Measurements from ENCODE around the gene RASSF4. TPM values are rescaled to one million over a fixed set of nuclear protein-coding genes. Genes with fewer than 3 reads are reported as not detected.

The RASSF4 gene
- total RNA-seq, 2 donors from 2014 or later, result 48.9 to 71.5 TPM

DNA sequence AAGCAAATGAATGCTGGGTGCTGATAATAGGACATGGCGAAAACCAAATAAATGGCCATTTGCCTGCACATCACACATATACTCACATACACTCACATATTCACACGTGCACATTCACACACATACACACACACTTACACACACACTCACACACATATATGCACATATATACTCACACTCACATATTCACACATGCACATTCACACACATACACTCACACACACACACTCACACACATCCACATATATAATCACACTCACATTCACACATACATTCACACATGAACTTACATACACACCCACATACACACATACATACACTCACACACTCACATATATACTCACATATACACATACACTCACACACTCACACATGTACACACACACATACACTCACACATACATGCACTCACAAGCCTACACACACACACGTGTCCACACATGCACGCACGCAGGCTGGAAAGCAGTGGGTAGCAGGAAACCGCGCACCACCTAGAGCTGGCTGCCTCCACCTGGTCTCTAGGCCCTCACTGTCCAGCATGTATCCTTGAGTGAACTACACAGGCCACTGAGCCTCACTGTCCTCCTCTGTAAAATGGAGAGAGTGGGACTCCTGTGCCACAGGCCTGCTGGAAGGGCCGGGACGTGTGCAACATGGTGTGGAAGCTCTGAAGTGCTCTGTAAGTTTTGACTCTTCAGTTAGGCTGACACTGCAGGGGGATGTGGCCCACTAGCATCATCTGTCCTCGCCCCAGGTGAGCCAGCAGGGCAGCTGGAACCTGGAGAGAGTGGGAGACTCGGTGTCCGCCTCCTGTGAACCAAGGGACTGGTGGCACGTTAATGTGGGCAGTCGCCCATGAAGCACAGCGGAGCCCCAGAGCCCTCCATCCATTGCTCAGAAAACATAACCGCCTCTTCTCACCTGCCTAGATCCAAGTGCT, 33.5 kb upstream of the RASSF4 start:
- DNase-seq (no peak), ATAC-seq (no peak)
- intact Hi-C loops (cut with DNase I), result no loop called here

DNA sequence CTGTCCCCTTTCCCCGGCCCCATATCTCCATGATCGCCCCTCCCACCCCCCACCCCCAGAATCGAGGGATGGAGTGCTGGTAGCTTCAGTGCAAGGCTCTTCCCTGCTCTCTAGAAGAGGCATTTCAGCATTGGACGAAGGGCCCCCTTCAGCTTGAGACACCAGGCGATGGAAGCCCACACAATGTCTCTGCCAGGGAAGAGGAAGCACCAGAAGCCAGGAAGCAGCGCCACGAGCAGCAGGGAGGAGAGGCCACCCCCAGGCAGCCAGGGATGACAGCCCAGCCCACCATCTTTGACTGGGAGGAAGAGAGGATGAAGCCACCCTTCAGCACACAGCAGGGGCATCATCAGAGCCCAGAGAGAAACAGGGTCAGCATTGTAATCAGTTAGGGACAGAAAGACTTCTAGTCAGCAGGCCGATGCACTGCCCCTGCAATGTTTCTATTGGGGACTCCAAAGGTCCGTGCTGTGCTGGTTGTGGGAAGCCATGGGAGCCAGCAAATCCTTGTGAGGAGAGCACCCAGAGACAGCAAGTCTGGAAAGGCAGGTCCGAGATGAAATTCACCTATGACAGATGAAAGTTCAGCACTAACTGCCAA, 32.8 kb upstream of the RASSF4 start:
- ATAC-seq, result no peak
- intact Hi-C loops (cut with DNase I), result no loop called here
- DNase-seq, result no peak

DNA sequence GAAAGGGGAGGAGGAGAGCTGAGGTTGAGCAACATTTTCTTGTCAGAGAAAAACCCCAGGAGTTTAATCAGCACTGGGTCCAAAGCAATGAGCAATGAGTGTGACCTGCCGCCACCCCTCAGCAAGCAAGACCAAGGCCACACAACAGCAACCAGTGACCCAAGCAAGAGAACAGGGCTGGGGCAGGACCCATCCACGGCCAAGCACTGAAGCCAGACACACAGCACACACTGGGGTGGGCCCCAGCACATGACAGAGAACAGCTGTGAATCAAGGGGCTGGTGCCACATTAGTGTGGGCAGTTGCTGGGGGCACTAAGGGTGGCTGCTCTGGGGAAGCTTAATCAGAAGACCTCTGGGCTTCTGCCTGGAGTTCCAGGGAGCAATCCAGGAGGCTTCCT, 32.2 kb upstream of the RASSF4 start:
- intact Hi-C loops (cut with DNase I), result no loop called here
- DNase-seq, result no peak
- peak; percentile 62 to 65 for ATAC-seq

DNA sequence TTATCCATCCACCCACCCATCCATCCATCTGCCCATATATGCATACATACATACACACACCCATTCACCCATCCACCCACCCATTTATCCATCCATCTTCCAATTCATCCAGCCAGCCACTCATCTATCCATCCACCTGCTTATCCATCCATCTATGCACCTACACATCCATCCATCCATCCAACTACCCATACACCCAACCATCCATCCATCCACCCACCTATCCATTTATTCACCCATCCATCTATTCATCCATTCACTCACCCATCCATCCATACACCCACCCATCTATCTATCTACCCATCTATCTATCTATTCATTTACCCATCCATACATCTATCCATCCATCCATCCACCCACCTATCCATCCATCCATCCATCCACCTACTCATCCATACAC, 31.1 kb upstream of the RASSF4 start:
- ATAC-seq (no peak), DNase-seq (no peak)
- intact Hi-C loops (cut with DNase I), result no loop called here

DNA sequence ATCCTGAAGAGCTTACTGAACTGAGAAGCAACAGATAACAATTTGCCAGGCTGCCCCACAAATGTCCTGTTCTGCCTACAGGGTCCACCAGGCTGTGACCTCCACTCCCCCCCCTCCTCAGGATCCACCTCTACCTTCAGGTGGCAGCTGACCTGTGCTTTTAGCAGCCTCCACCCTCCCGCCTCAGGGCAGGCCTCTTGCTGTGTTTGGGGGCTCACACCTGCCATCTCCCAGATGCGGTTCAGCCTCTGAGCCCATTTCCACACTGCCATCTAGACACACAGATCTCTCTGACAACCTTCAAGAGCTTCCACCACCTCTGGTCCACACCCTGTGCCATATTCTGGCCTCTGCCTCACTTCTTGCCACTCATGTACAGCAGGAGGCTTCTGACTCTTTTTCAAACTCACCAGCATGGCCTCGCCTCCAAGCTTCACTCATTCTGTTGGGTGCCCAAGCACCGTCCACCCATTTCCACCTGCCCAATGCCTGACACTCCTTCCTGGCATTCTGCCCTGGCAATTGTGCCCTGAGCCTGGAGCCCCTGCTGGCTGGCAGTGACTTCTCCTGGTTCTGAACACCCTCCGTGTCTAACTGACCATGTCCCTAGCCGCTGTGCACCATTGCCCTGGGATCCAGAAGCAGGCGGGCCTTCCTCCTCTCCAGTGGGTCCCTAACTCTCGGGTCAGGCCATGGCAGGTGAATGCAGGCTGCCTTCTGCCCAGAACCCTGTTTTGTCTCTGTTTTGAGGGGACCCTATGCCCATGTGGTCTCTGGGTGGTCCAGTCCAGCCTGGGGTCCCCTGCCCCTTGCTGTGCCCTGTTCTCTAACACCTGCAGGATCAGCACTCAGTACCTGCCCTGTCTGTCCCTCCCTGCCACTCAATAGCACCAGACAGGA, 30.0 kb upstream of the RASSF4 start:
- intact Hi-C loops (cut with DNase I), result loop anchor here in 1 of 2 donors (5.0 kb wide), 1 partner anchor 43 kb away; no protein-coding TSS in a partner anchor
- no peak for DNase-seq
- ATAC-seq, result no peak

DNA sequence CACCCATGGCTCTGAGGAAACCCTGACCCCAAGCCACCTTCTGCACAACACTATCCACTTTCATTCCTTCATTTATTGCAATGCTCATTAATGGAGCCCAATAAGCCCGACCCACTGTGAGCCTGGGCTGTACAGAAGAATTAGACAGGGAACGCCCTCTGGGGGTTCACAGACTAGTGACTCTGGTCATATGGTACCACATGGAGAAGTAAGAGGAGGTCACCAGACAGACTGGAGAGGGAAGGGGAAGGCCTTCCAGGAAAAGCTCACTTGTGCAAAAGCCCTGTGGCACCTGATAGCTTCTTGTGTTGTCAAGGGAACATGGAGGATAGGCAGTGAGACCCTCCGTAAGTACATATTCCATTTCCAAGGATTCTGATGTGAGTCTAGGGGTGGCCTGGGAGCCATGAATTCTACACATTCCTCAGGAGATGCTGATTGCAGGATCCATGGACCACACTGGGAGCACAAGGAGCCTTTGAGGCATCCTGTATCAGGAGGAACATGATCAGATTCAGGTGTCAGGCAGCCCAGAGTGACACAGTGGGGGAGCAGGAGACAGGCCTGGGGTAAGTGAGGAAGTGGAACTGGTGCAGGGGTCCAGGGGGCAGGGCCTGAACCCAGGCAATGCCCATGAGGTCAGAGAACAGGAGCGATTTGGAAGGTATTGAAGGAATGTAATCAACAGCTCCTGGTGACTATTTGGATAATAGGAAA, 28.5 kb upstream of the RASSF4 start:
- intact Hi-C loops (cut with DNase I), result loop anchor here in 1 of 2 donors (5.0 kb wide), 1 partner anchor 41 kb away; no protein-coding TSS in a partner anchor
- ATAC-seq, result no peak
- DNase-seq, result no peak

DNA sequence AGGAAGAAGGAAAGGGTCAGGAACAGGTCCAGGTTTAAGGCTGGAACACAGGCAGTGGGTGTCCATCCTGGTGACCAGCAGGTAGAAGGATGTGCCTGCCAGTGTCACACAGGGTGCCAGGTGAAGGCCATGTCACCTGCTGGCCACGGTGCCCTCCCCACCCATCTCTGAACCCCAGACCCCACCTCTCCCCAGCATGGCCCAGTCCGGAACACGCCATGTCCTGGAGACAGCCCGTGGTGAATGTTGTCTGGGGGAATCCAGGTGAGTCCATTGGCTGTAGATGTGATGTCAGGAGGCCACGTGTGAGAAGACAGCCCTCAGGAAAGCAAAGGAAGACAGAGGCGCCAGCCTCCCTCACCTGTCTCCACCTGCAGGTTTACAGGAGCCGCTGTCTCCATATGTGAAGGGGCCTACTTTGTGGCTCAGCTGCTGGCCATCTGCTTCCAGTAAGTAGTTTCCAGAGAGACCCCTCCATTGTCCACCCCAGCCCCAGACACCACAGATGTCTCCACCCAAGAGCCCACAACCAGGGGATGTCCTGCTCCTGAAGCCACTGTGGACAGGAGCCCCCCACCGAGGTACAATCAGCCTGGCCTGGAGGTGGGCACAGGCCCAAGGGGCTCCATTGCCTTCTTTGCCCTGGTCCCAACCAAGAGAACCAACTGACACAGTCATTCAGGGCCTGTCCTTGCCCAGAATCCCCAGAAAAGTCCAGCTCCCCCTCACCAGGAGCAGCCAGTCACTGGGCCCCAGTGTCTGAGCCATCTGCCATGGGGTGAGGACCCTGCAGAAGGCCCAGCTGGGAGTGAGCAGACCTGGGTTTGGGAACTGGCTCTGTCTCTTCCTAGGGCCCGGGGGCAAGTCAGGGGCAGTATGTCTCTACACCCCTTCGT, 27.7 kb upstream of the RASSF4 start:
- ATAC-seq (no peak), DNase-seq (no peak)
- intact Hi-C loops (cut with DNase I), result loop anchor here (1.0 to 5.0 kb wide), 2 partner anchors 40 to 42 kb away; no protein-coding TSS in a partner anchor

DNA sequence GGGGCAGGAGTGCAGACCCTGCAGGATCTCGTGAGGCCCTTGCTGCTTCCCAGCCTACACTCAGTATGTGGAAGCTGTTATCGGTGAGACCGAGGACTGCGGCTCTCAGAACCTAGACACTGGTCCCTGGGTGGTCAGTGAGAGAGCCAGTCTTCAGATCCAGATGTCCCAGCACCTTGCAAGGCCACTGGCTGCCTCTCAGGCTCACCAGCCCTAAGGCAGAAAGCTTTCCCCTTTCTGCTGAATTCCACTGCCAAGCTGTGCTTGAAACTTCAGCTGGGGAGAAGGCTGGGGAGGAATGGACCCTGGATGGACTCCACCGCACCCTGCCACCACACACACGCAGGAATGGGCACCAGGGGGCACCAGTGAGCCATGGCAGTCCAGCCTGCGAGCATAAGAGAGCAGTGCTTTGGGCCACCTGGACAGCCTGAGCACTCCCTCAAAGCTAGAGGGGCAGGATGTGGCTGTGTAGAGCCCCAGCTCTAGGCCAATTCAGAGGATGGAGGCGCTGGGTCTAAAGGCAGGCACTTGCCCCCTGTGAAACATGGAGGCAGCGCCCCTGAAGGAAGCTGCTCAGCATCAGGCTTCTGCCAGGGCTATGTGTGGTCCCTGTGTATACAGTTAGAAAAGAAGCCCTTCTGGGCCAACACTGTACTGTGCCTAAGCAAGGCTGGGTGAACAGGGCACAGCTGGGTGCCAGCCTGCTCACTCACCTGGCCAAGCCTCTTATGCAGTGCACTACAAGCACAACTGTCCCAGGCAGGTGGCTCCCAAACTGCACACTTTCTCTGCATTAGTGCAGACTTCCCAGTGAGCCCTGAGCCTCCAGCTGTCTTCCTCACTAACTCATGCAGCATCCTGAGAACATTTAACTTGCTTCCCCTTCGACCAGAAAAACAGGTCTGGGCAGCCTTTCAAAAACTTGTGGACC, 26.8 kb upstream of the RASSF4 start:
- peak; percentile 93 for DNase-seq
- ATAC-seq, result peak; percentile 87 to 92
- intact Hi-C loops (cut with DNase I), result loop anchor here (1.0 to 5.0 kb wide), 2 partner anchors 40 to 42 kb away; no protein-coding TSS in a partner anchor

DNA sequence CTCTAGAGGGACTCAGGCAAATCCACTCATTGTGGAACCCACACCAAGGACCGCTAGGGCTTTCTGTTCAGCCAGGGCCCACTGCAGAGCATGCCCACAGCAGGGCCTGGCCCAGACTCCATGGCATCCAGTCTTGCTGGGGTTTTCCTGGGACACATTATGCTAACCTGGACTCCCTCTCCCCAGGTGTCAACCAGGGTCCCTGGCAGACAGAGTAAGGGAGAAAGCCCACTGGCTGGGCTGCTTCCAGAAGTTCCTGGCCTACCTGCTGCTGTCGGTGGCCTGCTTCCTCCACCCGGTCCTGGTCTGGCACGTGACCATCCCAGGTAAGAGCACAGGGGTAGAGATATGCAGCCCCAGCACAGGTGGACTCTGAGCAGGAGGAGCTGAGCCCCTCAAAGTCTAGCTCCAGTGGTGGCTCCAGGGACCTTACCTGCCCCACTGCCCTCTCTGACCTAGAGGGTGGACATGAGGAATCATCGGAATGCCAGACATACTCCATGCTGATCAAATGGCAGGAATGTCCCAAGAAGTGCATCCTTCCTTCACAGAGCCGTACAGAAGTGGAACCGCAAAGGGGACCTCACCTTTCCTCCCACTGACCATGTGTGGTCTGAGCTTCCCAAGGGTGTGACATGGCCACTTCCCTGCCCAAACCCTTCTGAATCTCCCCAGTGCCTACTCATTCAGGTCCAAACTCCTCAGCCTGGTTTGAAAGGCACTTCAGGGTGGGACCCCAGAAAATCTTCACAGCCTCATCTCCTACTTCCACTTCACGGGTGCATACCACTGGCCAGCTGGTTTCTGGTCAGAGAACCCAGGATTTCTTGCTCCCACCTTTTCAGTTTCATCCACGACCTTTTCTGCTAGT, 25.9 kb upstream of the RASSF4 start:
- intact Hi-C loops (cut with DNase I), result loop anchor here in 1 of 2 donors (5.0 kb wide), 1 partner anchor 39 kb away; no protein-coding TSS in a partner anchor
- DNase-seq (no peak), ATAC-seq (no peak)

DNA sequence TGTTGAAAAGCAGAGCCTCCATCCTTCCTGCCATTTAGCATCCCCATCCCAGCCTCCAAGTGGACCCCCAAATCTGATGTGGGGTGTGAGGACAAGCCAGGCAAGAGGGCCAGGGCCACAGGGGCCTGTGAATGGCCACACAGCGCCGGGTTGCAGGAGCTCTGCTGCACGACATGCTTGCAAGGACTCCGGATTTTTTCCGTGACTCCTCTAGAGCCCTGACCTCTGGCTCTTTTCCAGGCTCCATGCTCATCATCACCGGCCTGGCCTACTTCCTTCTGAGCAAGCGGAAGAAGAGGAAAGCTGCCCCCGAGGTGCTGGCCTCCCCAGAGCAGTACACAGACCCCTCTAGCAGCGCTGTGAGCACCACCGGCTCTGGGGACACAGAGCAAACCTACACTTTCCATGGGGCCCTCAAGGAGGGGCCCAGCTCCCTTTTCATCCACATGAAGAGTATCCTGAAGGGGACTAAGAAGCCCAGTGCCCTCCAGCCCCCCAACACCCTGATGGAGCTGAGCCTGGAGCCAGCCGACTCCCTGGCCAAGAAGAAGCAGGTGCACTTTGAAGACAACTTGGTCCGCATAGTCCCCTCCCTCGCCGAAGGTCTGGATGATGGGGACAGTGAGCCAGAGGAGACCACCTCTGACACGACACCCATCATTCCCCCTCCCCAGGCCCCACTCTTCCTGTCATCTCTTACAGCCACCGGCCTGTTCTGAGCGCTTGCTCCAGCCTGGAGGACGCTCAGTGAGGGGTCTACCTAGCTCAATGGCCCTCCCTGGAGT, 25.0 kb upstream of the RASSF4 start:
- intact Hi-C loops (cut with DNase I), result loop anchor here in 1 of 2 donors (5.0 kb wide), 1 partner anchor 38 kb away; no protein-coding TSS in a partner anchor
- ATAC-seq (no peak), DNase-seq (peak; percentile 49)

DNA sequence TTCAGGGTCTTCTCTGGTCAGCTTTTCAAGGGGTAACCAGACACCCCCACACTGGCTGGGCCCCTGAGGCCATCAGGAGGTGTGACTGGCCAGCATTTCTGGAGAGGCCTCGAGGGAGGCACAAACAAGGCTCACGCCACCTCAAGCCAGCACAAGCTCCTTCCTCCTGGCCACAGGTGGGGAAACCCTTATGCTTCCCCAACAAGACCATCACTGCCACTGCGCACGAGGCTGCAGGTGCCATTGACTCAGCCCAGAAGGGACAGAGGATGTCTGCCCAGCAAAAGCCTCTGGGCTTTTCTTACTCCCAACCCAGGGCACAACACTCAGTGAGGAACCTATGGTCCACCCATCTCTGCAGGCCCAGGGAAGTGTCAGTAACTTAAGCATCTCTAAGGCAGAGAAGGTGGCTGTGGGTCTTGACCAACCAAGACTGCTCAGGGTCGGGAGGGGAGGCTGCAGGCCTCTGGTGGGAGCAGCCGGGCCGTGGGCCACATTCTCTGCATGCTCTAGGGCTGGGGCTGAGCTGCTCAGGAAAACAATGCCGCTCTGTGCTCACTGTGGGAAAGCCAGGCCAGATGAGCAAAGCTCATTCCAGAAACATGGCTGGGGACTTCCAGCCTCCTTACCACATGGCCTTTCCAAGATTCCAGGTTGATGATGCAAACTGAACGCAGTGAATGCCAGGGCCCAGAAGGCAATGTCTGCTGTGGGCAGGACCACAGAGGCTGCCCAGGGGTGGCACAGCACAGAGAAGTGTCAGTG, 24.2 kb upstream of the RASSF4 start:
- ATAC-seq, result peak; percentile 74 to 81
- intact Hi-C loops (cut with DNase I), result no loop called here
- peak; percentile 64 for DNase-seq

DNA sequence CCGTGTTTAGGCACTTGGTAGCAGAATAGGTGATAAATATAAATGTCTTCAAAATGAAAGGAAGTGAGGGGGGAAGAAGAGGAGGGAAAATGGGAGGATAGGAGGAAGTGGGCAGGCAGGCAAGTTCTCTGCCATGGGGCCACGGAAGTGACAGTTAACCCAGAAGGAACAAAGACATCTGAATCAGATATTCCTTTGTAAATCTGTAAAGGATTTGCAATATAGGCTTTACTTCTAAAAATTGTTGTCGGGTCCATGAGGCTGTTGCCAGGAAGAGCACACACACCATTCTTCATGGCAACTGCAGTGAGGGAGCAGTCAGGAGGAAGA, 23.7 kb upstream of the RASSF4 start:
- intact Hi-C loops (cut with DNase I), result no loop called here
- DNase-seq (no peak), ATAC-seq (no peak)

DNA sequence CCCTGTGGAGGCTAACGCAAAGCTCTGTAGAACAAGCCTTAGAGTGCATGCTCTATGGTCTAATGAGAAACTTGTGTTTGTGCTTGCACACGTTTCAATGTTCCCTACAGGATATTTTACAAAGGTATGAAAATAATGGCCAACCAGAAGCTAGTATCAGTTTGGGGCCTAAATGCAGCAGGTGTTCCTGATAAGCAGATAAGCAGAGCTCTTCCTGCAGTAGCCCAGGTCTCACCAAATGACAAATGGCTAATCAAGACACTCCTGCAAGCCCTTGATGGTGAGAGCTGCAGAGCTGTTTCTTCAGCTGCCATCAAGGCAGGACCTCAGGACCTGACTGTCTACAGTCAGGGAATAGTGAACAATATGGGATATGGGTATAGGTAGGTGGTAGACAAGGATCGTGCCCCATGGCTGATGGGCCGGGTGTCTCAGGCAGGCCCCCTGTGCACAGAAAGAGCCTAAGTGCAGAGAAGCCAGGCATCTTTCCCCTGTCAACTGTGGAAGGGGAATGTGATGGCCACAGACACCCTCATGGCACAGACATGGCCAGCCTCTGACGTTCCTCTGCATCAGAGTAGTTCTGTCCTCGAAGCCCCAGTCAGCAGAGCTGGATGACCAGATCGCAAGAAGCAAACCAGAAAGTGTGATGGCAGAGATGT, 23.2 kb upstream of the RASSF4 start:
- DNase-seq (no peak), ATAC-seq (no peak)
- intact Hi-C loops (cut with DNase I), result no loop called here

Data from left cardiac atrium (tissue), 4 donors.